ENCODE measurements around the gene PLAU. TPM values are rescaled to one million over a fixed set of nuclear protein-coding genes. Genes with fewer than 3 reads are reported as not detected.
A peak's percentile ranks its signal among the peaks of the same experiment; 100 is the strongest.

The PLAU gene
- total and polyA plus RNA-seq, 2 experiments from 2014 or later: 5.2 to 11.1 TPM

DNA sequence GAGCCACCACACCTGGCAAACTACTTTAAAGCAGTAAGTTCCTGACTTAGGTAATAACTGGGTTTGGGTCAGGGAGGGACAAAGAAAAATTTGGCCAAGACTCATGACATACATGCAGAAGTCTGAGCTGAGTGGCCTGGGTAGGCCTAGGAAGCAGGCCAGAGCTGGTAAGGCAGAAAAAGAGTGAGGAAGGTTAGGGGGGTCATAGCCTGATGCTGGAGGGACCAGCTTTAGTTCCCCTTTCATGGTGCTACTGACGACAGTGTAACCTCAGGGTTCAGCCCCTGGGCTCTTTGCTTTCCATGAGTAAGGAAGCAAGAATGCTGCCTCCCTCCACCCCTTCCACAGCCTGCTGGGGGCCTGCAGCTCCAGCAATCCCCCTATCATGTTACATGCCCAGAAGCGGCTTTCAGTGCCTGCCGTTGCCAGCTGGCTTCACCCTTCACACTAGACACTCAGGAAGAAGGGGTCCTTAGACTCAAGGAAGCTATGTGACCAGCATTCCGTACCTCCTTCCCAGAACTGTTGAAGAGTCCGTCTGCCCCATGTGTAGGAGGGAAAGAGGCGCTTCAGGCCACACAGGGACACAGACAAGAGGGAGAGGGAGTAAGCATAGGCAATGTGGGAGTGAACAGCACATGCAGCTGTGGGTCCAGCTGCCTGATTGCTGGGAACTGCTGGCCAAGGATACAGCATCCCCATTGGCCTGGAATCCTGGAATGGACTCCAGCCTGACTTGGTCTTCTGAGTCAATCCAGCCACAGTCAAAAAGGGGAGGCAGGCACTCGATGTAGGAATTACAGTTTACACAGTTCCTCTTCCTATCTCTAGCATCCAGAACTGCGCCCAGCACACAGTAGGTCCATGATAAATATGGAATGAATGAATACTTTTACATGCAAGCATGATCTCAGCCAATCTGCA, 4.1 kb upstream of the PLAU start:
- Histone ChIP-seq H4K20me1 (ENCODE audit: insufficient read depth, poor library complexity, severe bottlenecking) (no peaks in the 10 kb centered on the region), H3K27me3 (no peaks in the 10 kb centered on the region), H3K9me2 (replicated peaks; ENCODE audit: insufficient read depth) (no peaks in the 10 kb centered on the region), H3K9me3 (ENCODE audit: low read depth) (no peaks in the 10 kb centered on the region), H2AFZ (peak overlapping the region; percentile 5), H3K4me2 (no peak overlapping the region), H3K27ac (peak overlapping the region; percentile 78), H3K36me3 (replicated peaks; ENCODE audit: insufficient read depth, low read depth) (no peaks in the 10 kb centered on the region), H3K79me2 (no peaks in the 10 kb centered on the region), H3K4me3 (no peak overlapping the region), H3K4me1 (ENCODE audit: insufficient read depth) (peaks cover 48% of the 10 kb centered on the region)
- peak; percentile 81 for DNase-seq (ENCODE audit: low spot score)
- TF ChIP-seq, protein P1, sequence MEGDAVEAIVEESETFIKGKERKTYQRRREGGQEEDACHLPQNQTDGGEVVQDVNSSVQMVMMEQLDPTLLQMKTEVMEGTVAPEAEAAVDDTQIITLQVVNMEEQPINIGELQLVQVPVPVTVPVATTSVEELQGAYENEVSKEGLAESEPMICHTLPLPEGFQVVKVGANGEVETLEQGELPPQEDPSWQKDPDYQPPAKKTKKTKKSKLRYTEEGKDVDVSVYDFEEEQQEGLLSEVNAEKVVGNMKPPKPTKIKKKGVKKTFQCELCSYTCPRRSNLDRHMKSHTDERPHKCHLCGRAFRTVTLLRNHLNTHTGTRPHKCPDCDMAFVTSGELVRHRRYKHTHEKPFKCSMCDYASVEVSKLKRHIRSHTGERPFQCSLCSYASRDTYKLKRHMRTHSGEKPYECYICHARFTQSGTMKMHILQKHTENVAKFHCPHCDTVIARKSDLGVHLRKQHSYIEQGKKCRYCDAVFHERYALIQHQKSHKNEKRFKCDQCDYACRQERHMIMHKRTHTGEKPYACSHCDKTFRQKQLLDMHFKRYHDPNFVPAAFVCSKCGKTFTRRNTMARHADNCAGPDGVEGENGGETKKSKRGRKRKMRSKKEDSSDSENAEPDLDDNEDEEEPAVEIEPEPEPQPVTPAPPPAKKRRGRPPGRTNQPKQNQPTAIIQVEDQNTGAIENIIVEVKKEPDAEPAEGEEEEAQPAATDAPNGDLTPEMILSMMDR (IDR thresholded peaks at IDR 0.05; ENCODE audit: poor library complexity): no peak
- WGBS (ENCODE audit: low lambda C conversion rate, missing lambda C conversion rate): 35% methylated on average over 8 of the region's 8 CpGs

DNA sequence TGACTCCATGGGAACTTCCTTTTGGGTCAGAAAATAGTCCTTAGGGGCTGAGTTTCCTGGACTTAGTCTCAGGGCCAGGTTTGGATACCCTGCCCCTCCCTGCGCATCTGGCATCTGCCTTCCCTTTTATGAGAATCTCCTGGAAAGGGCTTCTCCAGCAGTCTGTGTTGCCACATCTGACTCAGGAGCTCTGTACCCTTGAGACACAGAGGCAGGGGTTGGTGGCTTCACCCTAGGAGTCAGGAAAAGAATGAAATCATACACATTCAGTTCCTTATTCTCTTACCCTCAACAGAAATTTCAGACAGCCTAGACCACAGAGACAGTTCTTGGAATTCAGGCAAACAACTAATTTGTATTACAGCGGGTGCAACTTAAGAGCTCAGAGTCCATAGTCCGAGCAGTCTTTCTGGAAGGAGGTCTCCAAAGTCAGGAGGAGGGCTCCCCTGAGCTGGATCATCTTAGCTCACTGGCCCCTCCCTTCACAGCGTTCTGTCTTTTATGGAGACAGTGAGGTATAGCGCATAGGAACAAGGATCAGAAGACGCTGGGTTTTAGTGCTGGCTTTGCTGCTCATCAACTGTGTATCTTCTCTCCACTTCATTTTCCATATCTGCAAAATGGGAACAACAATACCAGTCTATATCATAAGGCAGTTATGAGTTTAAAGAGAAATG, 3.0 kb upstream of the PLAU start:
- Histone ChIP-seq H3K4me1 (ENCODE audit: insufficient read depth) (peaks cover 48% of the 10 kb centered on the region), H3K9me3 (ENCODE audit: low read depth) (no peaks in the 10 kb centered on the region), H3K36me3 (replicated peaks; ENCODE audit: insufficient read depth, low read depth) (no peaks in the 10 kb centered on the region), H3K9me2 (replicated peaks; ENCODE audit: insufficient read depth) (no peaks in the 10 kb centered on the region), H3K27ac (peak overlapping the region; percentile 78), H3K79me2 (no peaks in the 10 kb centered on the region), H3K27me3 (peaks cover 6% of the 10 kb centered on the region), H3K4me2 (no peak overlapping the region), H3K4me3 (no peak overlapping the region), H4K20me1 (ENCODE audit: insufficient read depth, poor library complexity, severe bottlenecking) (no peaks in the 10 kb centered on the region), H2AFZ (no peak overlapping the region)
- DNase-seq (ENCODE audit: low spot score): no peak
- TF ChIP-seq EZH2 (IDR thresholded peaks at IDR 0.05; ENCODE audit: borderline replicate concordance): no peak
- TF ChIP-seq EZH2phosphoT487 (IDR thresholded peaks at IDR 0.05; ENCODE audit: low read depth, severe bottlenecking, unreplicated experiment): no peak
- TF ChIP-seq, protein P1 (IDR thresholded peaks at IDR 0.05; ENCODE audit: poor library complexity): no peak
- WGBS (ENCODE audit: low lambda C conversion rate, missing lambda C conversion rate): 69% methylated on average over 6 of the region's 6 CpGs

DNA sequence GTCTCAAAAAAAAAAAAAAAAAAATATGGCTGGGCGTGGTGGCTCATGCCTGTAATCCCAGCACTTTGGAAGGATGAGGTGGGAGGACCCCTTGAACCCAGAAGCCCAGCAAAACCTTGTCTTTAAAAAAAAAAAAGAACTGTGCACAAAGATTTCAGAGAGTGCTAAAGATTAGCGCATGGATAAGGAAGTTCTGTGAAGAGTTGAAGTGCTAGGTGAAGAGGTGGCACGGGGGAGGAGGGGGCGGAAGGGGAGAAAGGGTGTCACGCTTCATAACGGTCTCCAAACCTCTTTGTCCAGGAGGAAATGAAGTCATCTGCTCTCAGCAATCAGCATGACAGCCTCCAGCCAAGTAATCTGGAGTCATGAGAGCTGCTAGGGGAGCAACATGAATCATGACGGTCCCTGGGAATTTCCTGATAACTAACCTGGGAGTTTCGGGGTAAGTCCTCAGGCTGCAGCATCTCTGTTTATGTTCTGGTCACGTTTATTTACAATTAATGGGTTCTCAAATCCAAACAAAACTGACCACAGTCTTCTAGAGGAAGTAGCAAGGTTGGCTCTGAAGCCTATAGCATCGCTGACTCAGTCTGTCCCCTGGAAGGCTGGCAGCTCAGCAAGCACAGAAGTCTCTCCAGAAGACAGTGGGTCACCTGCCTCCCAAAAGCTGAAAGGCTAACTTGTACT, 1.9 kb upstream of the PLAU start:
- peak overlapping the region; percentile 46 for H3K27ac ChIP-seq
- WGBS (ENCODE audit: low lambda C conversion rate, missing lambda C conversion rate): 46% methylated on average over 10 of the region's 10 CpGs
- H3K4me1 ChIP-seq (ENCODE audit: insufficient read depth): peaks cover 48% of the 10 kb centered on the region
- no peaks in the 10 kb centered on the region for H3K9me2 ChIP-seq (replicated peaks; ENCODE audit: insufficient read depth)
- TF ChIP-seq EZH2phosphoT487 (IDR thresholded peaks at IDR 0.05; ENCODE audit: low read depth, severe bottlenecking, unreplicated experiment) (no peak), EZH2 (IDR thresholded peaks at IDR 0.05; ENCODE audit: borderline replicate concordance) (no peak)
- TF ChIP-seq, protein P1 (IDR thresholded peaks at IDR 0.05; ENCODE audit: poor library complexity): no peak
- no peak overlapping the region for H3K4me3 ChIP-seq
- H3K36me3 ChIP-seq (replicated peaks; ENCODE audit: insufficient read depth, low read depth): no peaks in the 10 kb centered on the region
- peaks cover 6% of the 10 kb centered on the region for H3K27me3 ChIP-seq
- H3K9me3 ChIP-seq (ENCODE audit: low read depth): no peaks in the 10 kb centered on the region
- H3K79me2 ChIP-seq: no peaks in the 10 kb centered on the region
- peak; percentile 68 for DNase-seq (ENCODE audit: low spot score)
- H3K4me2 ChIP-seq: no peak overlapping the region
- H4K20me1 ChIP-seq (ENCODE audit: insufficient read depth, poor library complexity, severe bottlenecking): no peaks in the 10 kb centered on the region
- H2AFZ ChIP-seq: no peak overlapping the region

Measured in hepatocyte (in vitro differentiated cells).